GM23338 (cell line): ENCODE measurements around the gene PPL. TPM values are rescaled to one million over a fixed set of nuclear protein-coding genes. Genes with fewer than 3 reads are reported as not detected.

Source experiments
- ATAC-seq: fragments of 200-7000 bp; cut with Tn5 transposase; 3 replicates; pipeline ENCODE4 v1.9.1; 2020
- DNase-seq: peaks from one replicate; pipeline ENCODE4 v3.0.0-alpha.2; 2015; ENCODE audit warnings: low spot score
- H2AFZ ChIP-seq: fragments of 200-600 bp; sonication (generic); 2 replicates; pipeline ENCODE4 v1.8.0; 2016; ENCODE audit warnings: antibody characterized with exemption, mild to moderate bottlenecking, moderate library complexity
- H3F3A ChIP-seq: fragments of 200-600 bp; sonication (generic); replicated peaks from 2 replicates; pipeline ENCODE4 v1.8.0; 2017; ENCODE audit warnings: antibody characterized with exemption, mixed run types, low read depth
- H3K27ac ChIP-seq: fragments of 200-600 bp; sonication (generic); 2 replicates; pipeline ENCODE4 v1.6.1; 2016; ENCODE audit warnings: low read depth
- H3K27me3 ChIP-seq: fragments of 200-600 bp; sonication (generic); 2 replicates; pipeline ENCODE4 v1.8.0; 2016; ENCODE audit warnings: mild to moderate bottlenecking, mixed run types, moderate library complexity; ENCODE audit not compliant: insufficient read depth
- H3K36me3 ChIP-seq: fragments of 200-600 bp; sonication (generic); 2 replicates; pipeline ENCODE4 v1.8.0; 2016; ENCODE audit warnings: mild to moderate bottlenecking; ENCODE audit not compliant: insufficient read depth
- H3K4me1 ChIP-seq: fragments of 200-600 bp; sonication (generic); 2 replicates; pipeline ENCODE4 v1.8.0; 2016; ENCODE audit warnings: mild to moderate bottlenecking, moderate library complexity; ENCODE audit not compliant: insufficient read depth
- H3K4me2 ChIP-seq: fragments of 200-600 bp; sonication (generic); 2 replicates; pipeline ENCODE4 v1.7.1; 2017; ENCODE audit warnings: mixed run types
- H3K4me3 ChIP-seq: fragments of 200-600 bp; sonication (generic); 2 replicates; pipeline ENCODE4 v1.6.1; 2016; ENCODE audit warnings: mixed run types
- H3K79me2 ChIP-seq: fragments of 200-600 bp; sonication (generic); replicated peaks from 2 replicates; pipeline ENCODE4 v1.8.0; 2017; ENCODE audit warnings: mild to moderate bottlenecking; ENCODE audit not compliant: insufficient read depth
- H3K9me2 ChIP-seq: fragments of 200-600 bp; sonication (generic); 2 replicates; pipeline ENCODE4 v1.8.0; 2017; ENCODE audit not compliant: insufficient read depth
- H4K20me1 ChIP-seq: fragments of 200-600 bp; sonication (generic); replicated peaks from 2 replicates; pipeline ENCODE4 v1.8.0; 2017; ENCODE audit warnings: mild to moderate bottlenecking; ENCODE audit not compliant: insufficient read depth
- H3K27ac Mint-ChIP-seq: 2 replicates; pipeline ENCODE4 v1.8.0; 2020; ENCODE audit warnings: inconsistent platforms, mild to moderate bottlenecking, moderate library complexity, mixed read lengths
- H3K27me3 Mint-ChIP-seq: 3 replicates; pipeline ENCODE4 v1.8.0; 2022; ENCODE audit warnings: low read depth, mild to moderate bottlenecking, moderate library complexity, mixed read lengths, inconsistent platforms; ENCODE audit not compliant: insufficient read depth, poor library complexity
- H3K36me3 Mint-ChIP-seq: 3 replicates; pipeline ENCODE4 v1.8.0; 2021; ENCODE audit warnings: low read depth, mild to moderate bottlenecking, inconsistent platforms, moderate library complexity, mixed read lengths
- H3K4me1 Mint-ChIP-seq: 3 replicates; pipeline ENCODE4 v1.8.0; 2020; ENCODE audit warnings: mild to moderate bottlenecking, inconsistent platforms, mixed read lengths
- H3K4me3 Mint-ChIP-seq: 3 replicates; pipeline ENCODE4 v1.8.0; 2021; ENCODE audit warnings: moderate library complexity, mild to moderate bottlenecking, inconsistent platforms, mixed read lengths
- H3K9me3 Mint-ChIP-seq: 3 replicates; pipeline ENCODE4 v1.8.0; 2020; ENCODE audit warnings: moderate library complexity, mild to moderate bottlenecking, inconsistent platforms, mixed read lengths
- CREB1 ChIP-seq: fragments of 250-450 bp; sonication (Bioruptor Pico); IDR thresholded peaks from 2 replicates; pipeline ENCODE4 v1.5.0; 2020; ENCODE audit warnings: low read depth, mild to moderate bottlenecking, moderate library complexity
- CTCF ChIP-seq, 2 experiments: fragments of 200-600 bp in 1 of 2; sonication (generic) in 1 of 2; conservative IDR thresholded peaks; 2 replicates each; pipeline versions ENCODE4 v1.5.1 to v1.6.1; 2016 to 2017; ENCODE audit warnings: antibody characterized with exemption in 2 of 2, low read depth in 2 of 2, mild to moderate bottlenecking in 2 of 2, moderate library complexity in 1 of 2
- ETS1 ChIP-seq: IDR thresholded peaks from 2 replicates; pipeline ENCODE4 v1.6.1; 2016; ENCODE audit warnings: antibody characterized with exemption
- EZH2 ChIP-seq: fragments of 200-600 bp; sonication (generic); IDR thresholded peaks from one replicate; pipeline ENCODE4 v1.8.0; 2017; ENCODE audit warnings: antibody characterized with exemption, mild to moderate bottlenecking, low read depth; ENCODE audit not compliant: unreplicated experiment
- EZH2phosphoT487 ChIP-seq: fragments of 200-600 bp; sonication (generic); IDR thresholded peaks from one replicate; pipeline ENCODE4 v1.8.1; 2018; ENCODE audit warnings: antibody characterized with exemption; ENCODE audit not compliant: unreplicated experiment
- JUNB ChIP-seq: IDR thresholded peaks from one replicate; pipeline ENCODE4 v1.6.1; 2016; ENCODE audit warnings: antibody characterized with exemption; ENCODE audit not compliant: unreplicated experiment
- NANOG ChIP-seq: IDR thresholded peaks from 2 replicates; pipeline ENCODE4 v1.6.1; 2016; ENCODE audit warnings: antibody characterized with exemption, borderline replicate concordance
- POLR2AphosphoS5 ChIP-seq: IDR thresholded peaks from 2 replicates; pipeline ENCODE4 v1.6.1; 2016; ENCODE audit warnings: antibody characterized with exemption, low read depth
- STAT1 ChIP-seq: IDR thresholded peaks from one replicate; pipeline ENCODE4 v1.6.1; 2016; ENCODE audit warnings: antibody characterized with exemption; ENCODE audit not compliant: unreplicated experiment
- ZNF114 ChIP-seq: fragments of 250-450 bp; sonication (Bioruptor Pico); IDR thresholded peaks from 2 replicates; pipeline ENCODE4 v1.5.0; 2020; ENCODE audit warnings: mild to moderate bottlenecking, moderate library complexity
- ZNF331 ChIP-seq: fragments of 250-450 bp; sonication (Bioruptor Pico); IDR thresholded peaks from 2 replicates; pipeline ENCODE4 v1.5.0; 2020; ENCODE audit warnings: low read depth, mild to moderate bottlenecking, moderate library complexity
- polyA plus RNA-seq: library from polyadenylated mRNA; unstranded; fragments of >200 nt; fragmentation: Nextera tagmentation; extraction: Ambion mirVana; gene quantifications from 2 replicates; pipeline ENCODE4 v1.2.1, GENCODE V29; 2016
- total RNA-seq: library from RNA; depleted of rRNA; stranded (reverse); fragments of >200 nt; shearing (Covaris generic); gene quantifications from 2 replicates; pipeline ENCODE4 v1.2.3, GENCODE V29; 2014
- TF ChIP-seq, protein P1 (sequence below): IDR thresholded peaks from one replicate; pipeline ENCODE4 v1.6.1; 2018; ENCODE audit warnings: antibody characterized with exemption; ENCODE audit not compliant: unreplicated experiment
- TF ChIP-seq, protein P2 (sequence below): fragments of 250-450 bp; sonication (Bioruptor Pico); IDR thresholded peaks from 2 replicates; pipeline ENCODE4 v1.5.0; 2020; ENCODE audit warnings: mild to moderate bottlenecking, moderate library complexity

The PPL gene
- total and polyA plus RNA-seq, 2 experiments from 2014 or later: 10.6 to 31.7 TPM

GRCh38 chr16:4877380-4877685 is 59.6 kb downstream of the PPL start:
- Histone ChIP-seq H3K4me3 (no peak overlapping the region), H3K9me2 (no peaks in the 10 kb centered on the region), H3K27ac (no peak overlapping the region), H2AFZ (no peak overlapping the region), H3K79me2 (no peaks in the 10 kb centered on the region), H3F3A (0 out of 2 replicates have a peak, but pooled peaks cover 4% of the 10 kb centered on the region), H3K4me2 (no peak overlapping the region), H3K27me3 (no peaks in the 10 kb centered on the region), H4K20me1 (peaks cover 10% of the 10 kb centered on the region; the same call in 1 of the 2 replicates), H3K36me3 (peaks cover 31% of the 10 kb centered on the region), H3K4me1 (no peaks in the 10 kb centered on the region)
- no peak for TF ChIP-seq STAT1
- TF ChIP-seq, protein P1, sequence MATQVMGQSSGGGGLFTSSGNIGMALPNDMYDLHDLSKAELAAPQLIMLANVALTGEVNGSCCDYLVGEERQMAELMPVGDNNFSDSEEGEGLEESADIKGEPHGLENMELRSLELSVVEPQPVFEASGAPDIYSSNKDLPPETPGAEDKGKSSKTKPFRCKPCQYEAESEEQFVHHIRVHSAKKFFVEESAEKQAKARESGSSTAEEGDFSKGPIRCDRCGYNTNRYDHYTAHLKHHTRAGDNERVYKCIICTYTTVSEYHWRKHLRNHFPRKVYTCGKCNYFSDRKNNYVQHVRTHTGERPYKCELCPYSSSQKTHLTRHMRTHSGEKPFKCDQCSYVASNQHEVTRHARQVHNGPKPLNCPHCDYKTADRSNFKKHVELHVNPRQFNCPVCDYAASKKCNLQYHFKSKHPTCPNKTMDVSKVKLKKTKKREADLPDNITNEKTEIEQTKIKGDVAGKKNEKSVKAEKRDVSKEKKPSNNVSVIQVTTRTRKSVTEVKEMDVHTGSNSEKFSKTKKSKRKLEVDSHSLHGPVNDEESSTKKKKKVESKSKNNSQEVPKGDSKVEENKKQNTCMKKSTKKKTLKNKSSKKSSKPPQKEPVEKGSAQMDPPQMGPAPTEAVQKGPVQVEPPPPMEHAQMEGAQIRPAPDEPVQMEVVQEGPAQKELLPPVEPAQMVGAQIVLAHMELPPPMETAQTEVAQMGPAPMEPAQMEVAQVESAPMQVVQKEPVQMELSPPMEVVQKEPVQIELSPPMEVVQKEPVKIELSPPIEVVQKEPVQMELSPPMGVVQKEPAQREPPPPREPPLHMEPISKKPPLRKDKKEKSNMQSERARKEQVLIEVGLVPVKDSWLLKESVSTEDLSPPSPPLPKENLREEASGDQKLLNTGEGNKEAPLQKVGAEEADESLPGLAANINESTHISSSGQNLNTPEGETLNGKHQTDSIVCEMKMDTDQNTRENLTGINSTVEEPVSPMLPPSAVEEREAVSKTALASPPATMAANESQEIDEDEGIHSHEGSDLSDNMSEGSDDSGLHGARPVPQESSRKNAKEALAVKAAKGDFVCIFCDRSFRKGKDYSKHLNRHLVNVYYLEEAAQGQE: no peak
- TF ChIP-seq EZH2phosphoT487: no peak
- no peak for TF ChIP-seq ZNF331 (CRISPR knock-in tag)
- no peak for TF ChIP-seq ETS1
- no peak for TF ChIP-seq JUNB
- no peak for TF ChIP-seq EZH2
- no peak for TF ChIP-seq CTCF (conservative IDR thresholded peaks at IDR 0.05; ENCODE audit: low read depth in 2 of 2)
- TF ChIP-seq CREB1 (CRISPR knock-in tag): no peak
- TF ChIP-seq ZNF114: no peak
- TF ChIP-seq NANOG: no peak
- TF ChIP-seq POLR2AphosphoS5: no peak
- TF ChIP-seq, protein P2, sequence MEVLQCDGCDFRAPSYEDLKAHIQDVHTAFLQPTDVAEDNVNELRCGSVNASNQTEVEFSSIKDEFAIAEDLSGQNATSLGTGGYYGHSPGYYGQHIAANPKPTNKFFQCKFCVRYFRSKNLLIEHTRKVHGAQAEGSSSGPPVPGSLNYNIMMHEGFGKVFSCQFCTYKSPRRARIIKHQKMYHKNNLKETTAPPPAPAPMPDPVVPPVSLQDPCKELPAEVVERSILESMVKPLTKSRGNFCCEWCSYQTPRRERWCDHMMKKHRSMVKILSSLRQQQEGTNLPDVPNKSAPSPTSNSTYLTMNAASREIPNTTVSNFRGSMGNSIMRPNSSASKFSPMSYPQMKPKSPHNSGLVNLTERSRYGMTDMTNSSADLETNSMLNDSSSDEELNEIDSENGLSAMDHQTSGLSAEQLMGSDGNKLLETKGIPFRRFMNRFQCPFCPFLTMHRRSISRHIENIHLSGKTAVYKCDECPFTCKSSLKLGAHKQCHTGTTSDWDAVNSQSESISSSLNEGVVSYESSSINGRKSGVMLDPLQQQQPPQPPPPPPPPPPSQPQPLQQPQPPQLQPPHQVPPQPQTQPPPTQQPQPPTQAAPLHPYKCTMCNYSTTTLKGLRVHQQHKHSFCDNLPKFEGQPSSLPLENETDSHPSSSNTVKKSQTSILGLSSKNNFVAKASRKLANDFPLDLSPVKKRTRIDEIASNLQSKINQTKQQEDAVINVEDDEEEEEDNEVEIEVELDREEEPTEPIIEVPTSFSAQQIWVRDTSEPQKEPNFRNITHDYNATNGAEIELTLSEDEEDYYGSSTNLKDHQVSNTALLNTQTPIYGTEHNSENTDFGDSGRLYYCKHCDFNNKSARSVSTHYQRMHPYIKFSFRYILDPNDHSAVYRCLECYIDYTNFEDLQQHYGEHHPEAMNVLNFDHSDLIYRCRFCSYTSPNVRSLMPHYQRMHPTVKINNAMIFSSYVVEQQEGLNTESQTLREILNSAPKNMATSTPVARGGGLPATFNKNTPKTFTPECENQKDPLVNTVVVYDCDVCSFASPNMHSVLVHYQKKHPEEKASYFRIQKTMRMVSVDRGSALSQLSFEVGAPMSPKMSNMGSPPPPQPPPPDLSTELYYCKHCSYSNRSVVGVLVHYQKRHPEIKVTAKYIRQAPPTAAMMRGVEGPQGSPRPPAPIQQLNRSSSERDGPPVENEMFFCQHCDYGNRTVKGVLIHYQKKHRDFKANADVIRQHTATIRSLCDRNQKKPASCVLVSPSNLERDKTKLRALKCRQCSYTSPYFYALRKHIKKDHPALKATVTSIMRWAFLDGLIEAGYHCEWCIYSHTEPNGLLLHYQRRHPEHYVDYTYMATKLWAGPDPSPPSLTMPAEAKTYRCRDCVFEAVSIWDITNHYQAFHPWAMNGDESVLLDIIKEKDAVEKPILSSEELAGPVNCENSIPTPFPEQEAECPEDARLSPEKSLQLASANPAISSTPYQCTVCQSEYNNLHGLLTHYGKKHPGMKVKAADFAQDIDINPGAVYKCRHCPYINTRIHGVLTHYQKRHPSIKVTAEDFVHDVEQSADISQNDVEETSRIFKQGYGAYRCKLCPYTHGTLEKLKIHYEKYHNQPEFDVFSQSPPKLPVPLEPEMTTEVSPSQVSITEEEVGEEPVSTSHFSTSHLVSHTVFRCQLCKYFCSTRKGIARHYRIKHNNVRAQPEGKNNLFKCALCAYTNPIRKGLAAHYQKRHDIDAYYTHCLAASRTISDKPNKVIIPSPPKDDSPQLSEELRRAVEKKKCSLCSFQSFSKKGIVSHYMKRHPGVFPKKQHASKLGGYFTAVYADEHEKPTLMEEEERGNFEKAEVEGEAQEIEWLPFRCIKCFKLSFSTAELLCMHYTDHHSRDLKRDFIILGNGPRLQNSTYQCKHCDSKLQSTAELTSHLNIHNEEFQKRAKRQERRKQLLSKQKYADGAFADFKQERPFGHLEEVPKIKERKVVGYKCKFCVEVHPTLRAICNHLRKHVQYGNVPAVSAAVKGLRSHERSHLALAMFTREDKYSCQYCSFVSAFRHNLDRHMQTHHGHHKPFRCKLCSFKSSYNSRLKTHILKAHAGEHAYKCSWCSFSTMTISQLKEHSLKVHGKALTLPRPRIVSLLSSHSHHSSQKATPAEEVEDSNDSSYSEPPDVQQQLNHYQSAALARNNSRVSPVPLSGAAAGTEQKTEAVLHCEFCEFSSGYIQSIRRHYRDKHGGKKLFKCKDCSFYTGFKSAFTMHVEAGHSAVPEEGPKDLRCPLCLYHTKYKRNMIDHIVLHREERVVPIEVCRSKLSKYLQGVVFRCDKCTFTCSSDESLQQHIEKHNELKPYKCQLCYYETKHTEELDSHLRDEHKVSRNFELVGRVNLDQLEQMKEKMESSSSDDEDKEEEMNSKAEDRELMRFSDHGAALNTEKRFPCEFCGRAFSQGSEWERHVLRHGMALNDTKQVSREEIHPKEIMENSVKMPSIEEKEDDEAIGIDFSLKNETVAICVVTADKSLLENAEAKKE (CRISPR knock-in tag): no peak
- H3K27ac Mint-ChIP-seq: no peak overlapping the region
- no peak for DNase-seq
- no peak overlapping the region; the same call in 2 of the 3 replicates for H3K4me3 Mint-ChIP-seq
- H3K9me3 Mint-ChIP-seq: no peaks in the 10 kb centered on the region; the same call in 2 of the 3 replicates
- no peaks in the 10 kb centered on the region for H3K4me1 Mint-ChIP-seq
- ATAC-seq: no peak
- no peaks in the 10 kb centered on the region for H3K27me3 Mint-ChIP-seq
- H3K36me3 Mint-ChIP-seq: peaks cover 66% of the 10 kb centered on the region
